ENCODE results near the gene RTL10.
A peak's percentile ranks its signal among the peaks of the same experiment; 100 is the strongest.

Gene RTL10

DNA sequence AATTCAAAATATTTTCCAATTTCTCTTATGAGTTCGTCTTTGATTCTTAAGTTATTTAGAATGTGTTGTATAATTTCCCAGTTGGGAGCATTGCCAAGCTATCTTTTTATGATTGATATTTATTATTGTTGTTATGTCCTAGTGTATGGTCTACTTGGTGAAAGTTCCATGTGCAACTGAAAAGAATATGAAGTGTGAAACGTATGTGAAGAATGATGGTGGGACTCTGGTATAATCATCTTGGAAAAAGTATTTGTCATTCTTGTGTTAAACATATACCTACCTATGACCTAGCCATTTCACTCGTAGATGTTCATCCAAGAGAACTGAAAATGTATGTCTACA, 12.0 kb upstream of the RTL10 start:
- peak; percentile 21 for FAIRE-seq
- no peak for DNase-seq (ENCODE audit: insufficient read length, low spot score)
- TF ChIP-seq CTCF (IDR thresholded peaks at IDR 0.05; ENCODE audit: insufficient read depth, missing control alignments): no peak

DNA sequence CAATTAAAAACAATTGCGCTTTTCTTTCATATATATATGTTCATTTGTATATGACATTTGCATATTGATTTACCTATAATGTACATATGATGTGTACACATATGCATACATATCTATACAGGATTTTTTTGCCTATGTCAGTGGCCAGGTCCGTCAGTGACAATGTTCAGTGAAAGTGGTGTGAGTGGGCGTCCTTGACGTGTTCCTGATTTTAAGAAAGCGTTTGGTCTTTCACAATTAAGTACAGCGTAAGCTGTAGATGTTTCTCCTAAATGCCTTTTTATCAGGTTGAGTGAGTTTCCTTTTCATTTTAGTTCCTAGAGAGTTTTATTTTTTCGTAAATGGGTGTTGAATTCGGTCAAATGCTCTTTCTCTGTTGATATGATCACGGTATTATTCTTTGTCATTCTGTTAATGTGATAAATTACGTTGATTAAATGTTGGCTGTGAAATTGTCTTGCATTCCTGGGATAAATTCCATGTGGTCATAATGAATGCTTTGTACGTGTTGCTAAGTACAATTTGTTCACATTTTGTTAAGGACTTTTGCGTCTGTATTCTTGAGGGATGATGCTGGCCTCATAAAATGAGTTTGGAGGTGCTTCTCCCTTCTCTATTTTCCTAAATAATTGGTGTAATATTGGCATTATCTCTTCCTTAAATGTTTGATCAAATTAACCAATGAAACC, 10.6 kb upstream of the RTL10 start:
- TF ChIP-seq CTCF (IDR thresholded peaks at IDR 0.05; ENCODE audit: insufficient read depth, missing control alignments): no peak
- DNase-seq (ENCODE audit: insufficient read length, low spot score): no peak
- peak; percentile 48 for FAIRE-seq

DNA sequence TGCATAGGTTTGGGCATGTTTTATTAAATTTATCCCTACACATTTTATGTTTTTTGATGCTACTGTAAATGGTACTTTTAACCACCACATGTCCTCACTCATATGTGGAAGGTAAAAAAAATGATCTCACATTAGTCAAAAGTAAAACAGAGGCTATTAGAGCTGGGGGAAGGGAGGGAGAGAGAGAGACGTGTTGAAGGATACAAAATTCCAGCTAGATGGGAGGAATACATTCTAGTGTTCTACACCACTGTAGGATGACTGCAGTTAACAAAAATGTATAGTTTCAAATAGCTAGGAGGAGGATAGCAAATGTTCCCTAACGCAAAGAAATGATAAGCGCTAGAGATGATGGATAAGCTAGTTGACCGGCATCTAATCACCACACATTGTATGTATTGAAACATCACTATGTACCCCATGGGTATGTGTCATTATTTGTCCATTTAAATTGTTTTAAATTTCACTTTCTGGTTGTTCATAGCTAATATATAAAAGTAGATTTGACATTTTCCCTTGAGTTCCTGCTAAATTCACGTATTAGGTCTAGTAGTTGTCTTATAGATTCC, 9.9 kb upstream of the RTL10 start:
- no peak for TF ChIP-seq CTCF (IDR thresholded peaks at IDR 0.05; ENCODE audit: insufficient read depth, missing control alignments)
- FAIRE-seq (no peak), DNase-seq (ENCODE audit: insufficient read length, low spot score) (no peak)

DNA sequence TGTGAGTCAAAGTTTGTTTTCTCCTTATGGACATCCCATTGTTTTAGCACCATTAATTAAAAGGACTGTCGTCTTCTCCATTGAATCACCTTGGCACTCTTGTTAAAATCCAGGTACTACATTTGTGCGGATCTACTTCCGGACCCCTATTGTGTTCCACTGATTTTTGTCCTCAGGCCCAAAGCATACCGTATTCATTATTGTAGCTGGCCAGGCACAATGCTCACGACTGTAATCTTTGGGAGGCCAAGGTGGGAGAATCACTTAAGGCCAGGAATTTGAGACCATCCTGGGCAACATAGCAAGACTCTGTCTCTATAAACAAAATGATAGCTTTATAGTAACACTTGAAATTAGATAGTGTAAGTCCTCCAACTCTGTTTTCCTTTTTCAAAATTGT, 8.9 kb upstream of the RTL10 start:
- no peak for FAIRE-seq
- no peak for DNase-seq (ENCODE audit: insufficient read length, low spot score)
- TF ChIP-seq CTCF (IDR thresholded peaks at IDR 0.05; ENCODE audit: insufficient read depth, missing control alignments): no peak

GRCh38 chr22:19862619-19863246, 8.1 kb upstream of the RTL10 start:
- TF ChIP-seq CTCF (IDR thresholded peaks at IDR 0.05; ENCODE audit: insufficient read depth, missing control alignments): no peak
- FAIRE-seq (no peak), DNase-seq (ENCODE audit: insufficient read length, low spot score) (no peak)

DNA sequence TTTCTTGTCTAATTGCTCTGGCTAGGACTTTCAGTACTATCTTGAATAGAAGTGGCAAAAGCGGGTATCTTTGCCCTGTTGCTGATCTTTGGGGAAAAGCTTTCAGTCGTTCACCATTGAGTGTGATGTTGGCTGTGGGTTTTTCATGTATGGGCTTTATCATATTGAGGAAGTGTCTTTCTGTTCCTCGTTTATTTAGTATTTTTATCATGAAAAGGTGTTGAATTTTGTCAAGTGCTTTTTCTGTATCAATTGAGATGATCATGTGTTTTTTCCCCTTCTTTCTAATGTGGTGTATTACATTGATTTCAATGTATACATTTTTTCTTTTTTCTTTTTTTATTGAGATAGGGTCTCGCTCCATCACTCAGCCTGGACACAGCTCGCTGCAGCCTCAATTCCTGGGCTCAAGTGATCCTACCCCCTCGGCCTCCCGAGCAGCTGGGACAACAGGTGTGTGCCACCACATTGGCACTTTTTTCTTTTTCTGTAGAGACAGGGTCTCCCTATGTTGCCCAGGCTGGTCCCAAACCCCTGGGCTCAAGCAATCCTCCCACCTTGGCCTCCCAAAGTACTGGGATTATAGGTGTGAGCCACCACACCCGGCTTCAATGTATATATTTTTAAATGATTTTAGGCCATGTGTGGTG, 5.3 kb upstream of the RTL10 start:
- no peak for FAIRE-seq
- TF ChIP-seq CTCF (IDR thresholded peaks at IDR 0.05; ENCODE audit: insufficient read depth, missing control alignments): no peak
- DNase-seq (ENCODE audit: insufficient read length, low spot score): no peak

DNA sequence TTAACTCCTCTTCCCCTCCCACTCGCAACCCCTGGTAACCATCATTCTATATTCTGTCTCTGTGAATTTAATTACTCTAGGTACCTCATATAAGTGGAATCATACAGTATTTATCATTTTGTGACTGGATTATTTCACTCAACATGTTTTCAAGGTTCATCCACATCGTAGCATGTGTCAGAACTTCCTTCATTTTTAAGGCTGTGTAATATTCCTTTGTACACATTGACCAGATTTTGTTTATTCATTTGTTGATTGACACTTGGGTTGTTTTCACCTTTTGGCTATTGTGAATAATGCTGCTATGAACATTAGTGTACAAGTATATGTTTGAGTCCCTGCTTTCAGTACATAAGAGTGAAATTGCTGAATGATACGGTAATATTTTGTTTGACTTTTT, 2.7 kb upstream of the RTL10 start:
- no peak for FAIRE-seq
- no peak for TF ChIP-seq CTCF (IDR thresholded peaks at IDR 0.05; ENCODE audit: insufficient read depth, missing control alignments)

More for the DNA sequence above, 2.7 kb upstream of the RTL10 start:
- no peak for DNase-seq (ENCODE audit: insufficient read length, low spot score)
